ENCODE data around the gene OR6M1.

Gene OR6M1

GRCh38 chr11:123806249-123806648 lies at the start of gene OR6M1:
Gene OR6M1, minus strand, starts transcription at chr11:123806349. Its CDS starts 0 bp downstream, at chr11:123806349.
- no peak for DNase-seq

GRCh38 chr11:123853038-123853437 lies 46.9 kb upstream of the OR6M1 start:
- DNase-seq = no peak

- DNase-seq = no peak
Measured at GRCh38 chr11:123852321-123852720, 46.2 kb upstream of the OR6M1 start.

GRCh38 chr11:123851110-123851509 lies 45.0 kb upstream of the OR6M1 start:
- DNase-seq = no peak

- DNase-seq = no peak
Measured at GRCh38 chr11:123841174-123841573, 35.0 kb upstream of the OR6M1 start.

GRCh38 chr11:123839131-123839530 lies 33.0 kb upstream of the OR6M1 start:
- DNase-seq = no peak

GRCh38 chr11:123838659-123839058 lies 32.5 kb upstream of the OR6M1 start:
- no peak for DNase-seq

GRCh38 chr11:123838199-123838598 lies 32.0 kb upstream of the OR6M1 start:
- DNase-seq = no peak

- DNase-seq = no peak
Measured at GRCh38 chr11:123833095-123833494, 26.9 kb upstream of the OR6M1 start.

- DNase-seq = no peak
Measured at GRCh38 chr11:123829745-123830144, 23.6 kb upstream of the OR6M1 start.

GRCh38 chr11:123822599-123822998 lies 16.4 kb upstream of the OR6M1 start:
- no peak for DNase-seq

GRCh38 chr11:123822032-123822431 lies 15.9 kb upstream of the OR6M1 start:
- no peak for DNase-seq

GRCh38 chr11:123815122-123815521 lies 9.0 kb upstream of the OR6M1 start:
- DNase-seq = no peak

GRCh38 chr11:123801765-123802164 lies 4.4 kb downstream of the OR6M1 start:
- DNase-seq = no peak

- no peak for DNase-seq
Measured at GRCh38 chr11:123800036-123800435, 6.1 kb downstream of the OR6M1 start.

- DNase-seq = no peak
Measured at GRCh38 chr11:123799438-123799837, 6.7 kb downstream of the OR6M1 start.

GRCh38 chr11:123798513-123799252 lies 7.5 kb downstream of the OR6M1 start:
- no peak for DNase-seq

- DNase-seq = no peak
Measured at GRCh38 chr11:123798079-123798478, 8.1 kb downstream of the OR6M1 start.

- DNase-seq = no peak
Measured at GRCh38 chr11:123797541-123797940, 8.6 kb downstream of the OR6M1 start.

GRCh38 chr11:123797114-123797513 lies 9.0 kb downstream of the OR6M1 start:
- no peak for DNase-seq

GRCh38 chr11:123796226-123796625 lies 9.9 kb downstream of the OR6M1 start:
- DNase-seq = no peak

GRCh38 chr11:123783536-123783935 lies 22.6 kb downstream of the OR6M1 start:
- no peak for DNase-seq

GRCh38 chr11:123778511-123778910 lies 27.6 kb downstream of the OR6M1 start:
- no peak for DNase-seq

- DNase-seq = no peak
Measured at GRCh38 chr11:123775715-123776549, 30.2 kb downstream of the OR6M1 start.
